RPMI8226 (cell line): Measurements from ENCODE around the gene EXOC3L4.
A peak's percentile ranks its signal among the peaks of the same experiment; 100 is the strongest.
"Not testable (repeated sequence)": the region's sequence is repeated elsewhere in the genome, so short reads cannot be mapped to it uniquely, and the experiment has no call there.

Source experiments
- DNase-seq: peaks from one replicate; pipeline ENCODE4 v3.0.0-alpha.2; 2015

EXOC3L4 gene

GRCh38 chr14:103135333-103136260 lies 41.1 kb downstream of the EXOC3L4 start:
- no peak for DNase-seq

DNA sequence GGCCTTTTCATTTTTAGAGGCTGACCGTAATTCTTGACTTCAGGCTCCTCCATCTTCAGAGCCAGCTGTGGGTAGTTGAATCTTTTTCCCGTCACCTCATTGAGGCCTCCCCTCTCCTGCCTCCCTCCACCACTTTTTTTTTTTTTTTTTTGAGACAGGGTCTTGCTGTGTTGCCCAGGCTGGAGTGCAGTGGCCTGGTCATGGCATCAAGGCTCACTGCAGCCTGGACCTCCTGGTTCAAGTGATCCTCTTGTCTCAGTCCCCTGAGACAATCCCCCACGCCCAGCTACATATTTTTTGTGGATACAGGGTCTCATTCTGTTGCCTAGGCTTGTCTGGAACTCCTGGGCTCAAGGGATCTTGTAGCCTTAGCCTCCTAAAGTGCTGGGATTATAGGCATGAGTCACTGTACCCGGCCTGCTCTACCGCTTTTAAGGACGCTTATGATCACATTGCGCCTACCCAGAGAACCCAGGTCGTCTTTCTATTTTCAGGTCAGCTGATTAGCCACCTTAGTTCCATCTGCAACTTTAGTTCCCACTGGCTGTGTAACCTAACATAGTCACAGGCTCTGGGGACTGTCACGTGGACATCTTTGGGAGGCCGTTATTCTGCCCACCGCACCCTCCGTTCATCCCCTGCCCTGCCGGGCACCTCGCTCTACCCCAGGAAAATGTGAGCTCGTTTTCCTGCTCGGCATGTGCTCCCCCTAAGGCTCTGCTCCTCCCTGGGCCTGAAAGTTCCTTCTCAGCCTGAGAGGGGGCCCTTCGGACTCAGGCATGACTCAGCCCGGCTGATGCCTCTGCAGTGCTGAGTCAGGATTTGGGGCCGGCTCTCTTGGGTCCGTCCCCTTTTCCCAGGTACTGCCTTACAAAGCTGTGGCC lies 42.1 kb downstream of the EXOC3L4 start:
- no peak for DNase-seq

GRCh38 chr14:103137689-103138300 lies 43.3 kb downstream of the EXOC3L4 start:
- DNase-seq = no peak

- DNase-seq = no peak
Measured at GRCh38 chr14:103138301-103139131, 44.0 kb downstream of the EXOC3L4 start.

GRCh38 chr14:103139132-103140025 lies 44.9 kb downstream of the EXOC3L4 start:
- DNase-seq = no peak

DNA sequence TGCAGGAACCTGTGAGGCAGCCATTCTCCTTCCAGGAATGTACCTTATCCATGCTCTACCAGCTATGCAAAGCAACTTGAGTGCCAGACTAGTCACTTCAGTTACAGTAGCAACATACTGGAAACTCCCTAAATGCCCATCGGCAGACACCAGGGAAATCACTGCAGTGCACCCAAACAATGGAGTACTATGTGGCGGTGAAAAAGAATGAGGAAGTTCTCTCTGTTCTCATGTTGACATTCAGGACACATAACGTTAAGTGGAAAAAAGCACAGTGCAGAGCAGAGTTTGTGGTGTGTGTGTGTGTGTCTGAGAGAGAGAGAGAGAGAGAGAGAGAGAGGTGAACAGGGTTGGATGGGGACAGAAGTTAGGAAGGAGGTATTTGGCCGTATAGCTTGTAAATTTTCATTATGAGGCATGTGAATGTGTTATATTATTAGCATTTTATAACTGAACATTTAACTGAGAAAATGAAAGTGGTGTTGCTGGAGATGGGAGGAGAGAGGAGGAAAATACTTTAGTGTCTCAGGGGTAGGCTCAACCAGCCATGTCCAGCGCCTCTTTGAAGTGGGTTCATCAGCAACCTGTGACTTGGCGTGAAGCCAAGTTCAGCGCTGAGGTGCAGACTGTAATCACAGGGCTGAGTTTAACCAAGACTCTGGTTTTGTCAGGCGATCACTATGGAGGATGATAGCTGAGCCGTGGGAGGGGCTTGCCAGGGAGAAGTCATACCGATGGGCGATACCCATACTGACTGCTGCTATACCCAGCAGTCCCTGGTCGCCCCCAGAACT lies 46.0 kb downstream of the EXOC3L4 start:
- peak; percentile 77 for DNase-seq

GRCh38 chr14:103141117-103141796 lies 46.7 kb downstream of the EXOC3L4 start:
- DNase-seq = peak; percentile 84

DNA sequence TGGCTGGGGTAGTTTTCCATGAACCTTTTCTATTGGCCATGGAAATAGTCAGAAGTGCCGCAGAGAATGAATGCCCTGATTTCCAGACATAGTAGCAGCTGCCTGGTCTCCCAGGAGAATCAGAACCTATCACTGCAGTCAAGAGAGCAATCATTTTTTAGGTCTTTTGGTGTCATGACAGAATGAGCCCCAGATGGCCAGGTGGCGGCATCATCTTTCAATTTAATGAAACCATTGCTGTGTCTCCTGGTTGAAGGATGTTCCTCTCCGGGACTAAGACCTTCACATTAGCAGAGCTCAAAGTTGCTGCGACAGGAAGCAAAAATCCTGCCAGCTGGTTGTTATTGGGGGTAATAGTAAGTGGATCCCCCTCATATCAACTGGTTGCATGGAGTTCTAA lies 47.5 kb downstream of the EXOC3L4 start:
- DNase-seq = no peak

- DNase-seq = no peak
Measured at GRCh38 chr14:103142721-103143302, 48.3 kb downstream of the EXOC3L4 start.

GRCh38 chr14:103143506-103143905 lies 49.0 kb downstream of the EXOC3L4 start:
- DNase-seq = no peak

- no peak for DNase-seq
Measured at GRCh38 chr14:103144085-103144484, 49.6 kb downstream of the EXOC3L4 start.

DNA sequence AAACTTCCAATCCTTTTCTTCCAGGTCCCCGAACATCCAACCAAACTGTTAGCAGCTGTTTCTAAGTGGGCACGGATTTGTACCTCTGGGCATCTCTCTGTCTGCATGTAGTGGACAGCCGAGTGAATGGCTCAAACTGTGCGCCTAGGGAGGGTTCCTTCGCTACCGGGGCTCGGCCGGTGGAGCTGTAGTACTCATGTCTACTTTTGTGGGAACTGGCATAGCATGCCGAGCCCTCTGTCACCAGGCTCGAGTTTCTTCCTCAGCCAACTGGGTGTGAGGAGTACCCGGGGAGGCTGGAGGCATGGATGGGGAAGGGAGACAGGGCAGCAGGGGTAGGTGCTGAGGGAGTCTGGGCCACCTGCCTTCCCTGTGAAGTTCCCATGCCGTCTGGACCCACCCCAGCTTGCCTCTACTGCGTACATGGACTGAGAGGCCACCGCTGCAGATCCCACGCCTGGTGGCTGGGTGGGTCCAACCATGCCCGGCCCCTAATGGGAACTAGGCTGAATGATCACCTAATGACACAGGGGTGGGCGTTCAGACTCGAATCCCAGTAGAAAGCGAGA lies 51.7 kb downstream of the EXOC3L4 start:
- DNase-seq = no peak

DNA sequence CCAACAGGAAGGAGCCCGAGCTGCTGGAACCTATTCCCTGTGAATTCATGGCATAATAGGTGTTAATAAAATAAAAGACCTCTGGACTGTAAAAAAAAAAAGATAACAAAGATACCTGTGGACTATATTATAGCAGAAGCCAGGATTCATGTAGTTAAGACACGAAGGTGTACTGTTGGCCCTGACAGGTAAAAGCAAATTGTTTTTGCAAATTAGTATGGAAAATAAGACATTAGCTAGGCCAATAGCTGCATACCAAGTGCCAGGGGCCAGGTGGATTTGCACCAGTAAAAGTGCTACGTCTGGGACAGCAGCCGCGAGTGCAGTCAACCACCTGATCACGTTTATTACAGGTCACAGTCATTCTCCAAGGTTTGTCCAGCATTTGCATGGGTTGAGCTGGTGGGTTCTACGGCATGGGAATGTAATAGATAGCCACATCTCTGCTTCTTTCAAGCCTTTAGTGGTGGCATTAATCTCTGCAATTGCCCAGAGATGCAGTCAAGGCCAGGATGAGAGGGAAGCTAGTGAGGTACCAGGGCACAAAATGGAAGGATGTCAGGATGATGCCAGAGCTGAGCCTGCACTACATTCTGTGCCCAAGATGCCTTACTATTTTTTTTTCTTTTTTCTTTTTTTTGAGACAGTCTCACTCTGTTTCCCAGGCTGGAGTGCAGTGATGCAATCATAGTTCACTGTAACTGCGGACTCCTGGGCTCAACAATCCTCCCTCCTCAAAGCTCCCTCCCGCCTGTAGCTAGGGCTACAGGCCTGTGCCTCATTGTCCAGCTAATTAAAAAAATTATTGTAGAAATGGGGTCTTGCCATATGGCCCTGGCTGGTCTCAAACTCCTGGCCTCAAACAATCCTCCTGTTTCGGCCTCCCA lies 55.1 kb downstream of the EXOC3L4 start:
- DNase-seq = no peak

DNA sequence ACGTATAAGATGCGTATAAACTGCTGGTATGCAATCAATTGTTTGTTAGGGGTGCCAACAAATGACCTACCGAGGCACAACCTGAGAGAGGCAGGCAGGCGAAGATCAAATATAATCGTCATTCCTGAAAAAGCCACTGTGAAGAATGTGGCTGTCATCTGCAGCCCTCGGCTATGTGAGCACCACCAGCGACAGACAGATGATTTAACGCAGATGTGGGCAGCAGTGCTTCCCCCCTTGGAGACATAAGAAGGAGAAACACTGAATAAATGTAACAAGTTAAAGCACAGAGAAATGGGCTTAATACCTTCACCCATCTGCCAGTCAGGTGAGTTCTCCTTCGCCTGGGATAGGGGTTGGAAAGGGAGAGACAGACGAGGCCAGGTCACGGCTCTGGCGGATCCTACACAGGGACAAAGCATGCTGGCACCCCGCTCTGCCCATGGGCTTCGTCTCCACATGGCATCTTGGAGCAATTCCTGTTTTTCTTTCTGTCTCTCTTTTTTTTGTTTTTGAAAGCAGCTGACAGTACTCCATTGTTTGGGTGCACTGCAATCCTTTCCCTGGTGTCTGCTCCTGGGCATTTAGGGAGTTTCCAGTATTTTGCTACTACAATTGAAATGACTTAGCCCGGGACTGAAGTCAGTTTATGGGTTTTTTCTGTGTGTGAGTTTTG lies 56.9 kb downstream of the EXOC3L4 start:
- no peak for DNase-seq

DNA sequence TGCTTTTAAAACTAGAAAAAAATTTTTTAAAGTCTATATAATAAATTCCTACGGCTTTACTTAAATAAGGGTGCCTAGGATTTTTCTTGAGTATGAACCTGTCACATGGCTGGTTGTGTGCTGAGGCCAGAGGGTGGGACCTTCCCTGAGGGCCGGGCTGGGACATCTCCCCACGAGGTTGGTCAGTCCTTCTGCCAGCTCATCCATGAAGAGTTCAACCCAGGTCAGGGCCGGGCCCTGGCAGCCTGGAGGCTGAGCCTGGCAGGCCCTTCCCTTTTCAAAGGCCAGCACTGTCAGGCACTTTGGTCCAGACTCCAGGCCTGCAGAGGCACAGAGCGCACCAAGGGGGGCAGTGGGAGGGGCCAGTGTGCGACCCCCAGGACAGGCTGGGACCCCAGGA lies 60.5 kb downstream of the EXOC3L4 start:
- DNase-seq = peak; percentile 63

- not testable (repeated sequence) for DNase-seq
Measured at GRCh38 chr14:103155416-103155815, 60.9 kb downstream of the EXOC3L4 start.

GRCh38 chr14:103155826-103156394 lies 61.4 kb downstream of the EXOC3L4 start:
- DNase-seq = no peak
